Lower lobe of right lung (tissue), 2 donors: Measurements from ENCODE around the gene CSF2. TPM values are rescaled to one million over a fixed set of nuclear protein-coding genes. Genes with fewer than 3 reads are reported as not detected.

ENCODE experiments used
- ATAC-seq, 2 donors: fragments of 200-7000 bp; cut with Tn5 transposase; one replicate each; pipeline ENCODE4 v1.9.1; 2020 to 2022; ENCODE audit warnings: mild to moderate bottlenecking in 2 of 2, moderate library complexity in 2 of 2
- DNase-seq: peaks from one replicate; pipeline ENCODE4 v3.0.0-alpha.2; 2020
- H3K27ac ChIP-seq: fragments of 200-600 bp; one replicate; pipeline ENCODE4 v1.8.0; 2022
- H3K27me3 ChIP-seq: fragments of 200-600 bp; one replicate; pipeline ENCODE4 v1.8.0; 2022; ENCODE audit warnings: low read depth
- H3K36me3 ChIP-seq: fragments of 200-600 bp; one replicate; pipeline ENCODE4 v1.8.0; 2022; ENCODE audit warnings: mild to moderate bottlenecking
- H3K4me1 ChIP-seq: fragments of 200-600 bp; one replicate; pipeline ENCODE4 v1.8.0; 2022
- H3K4me3 ChIP-seq: fragments of 200-600 bp; one replicate; pipeline ENCODE4 v1.8.0; 2022; ENCODE audit warnings: mild to moderate bottlenecking
- H3K9me3 ChIP-seq: fragments of 200-600 bp; one replicate; pipeline ENCODE4 v1.8.0; 2022
- CTCF ChIP-seq: fragments of 200-600 bp; IDR thresholded peaks from one replicate; pipeline ENCODE4 v1.8.0; 2022; ENCODE audit warnings: antibody characterized with exemption, mild to moderate bottlenecking
- intact Hi-C: fragments of 100-400 bp; cut with DNase I; formaldehyde crosslinking; loops from one replicate; pipeline ENCODE4 v1.11.0; 2022
- total RNA-seq: library from RNA; stranded (reverse); fragmentation: NEBNext Ultra II Directional; extraction: Animal tissue kit (Norgen Biotek cat#: 25700); gene quantifications from one replicate; pipeline ENCODE4 v1.2.1, GENCODE V29; 2021
- donor health status: DM: no; HTN: yes; CAD: no; lungs with severe emphysema.

Gene CSF2
- total RNA-seq, 1 donor from 2014 or later, result 3.9 TPM

GRCh38 chr5:132094393-132095076, 20.9 kb downstream of the CSF2 start:
- TF ChIP-seq CTCF, result no peak
- Histone ChIP-seq H3K27ac (no peak overlapping the region), H3K36me3 (no peaks in the 10 kb centered on the region), H3K27me3 (no peaks in the 10 kb centered on the region), H3K4me3 (no peak overlapping the region), H3K4me1 (peaks cover 14% of the 10 kb centered on the region), H3K9me3 (no peaks in the 10 kb centered on the region)
- DNase-seq, result peak; percentile 26
- intact Hi-C loops, result no loop called here
- ATAC-seq, result peak in 1 of 2 donors; percentile 28

- TF ChIP-seq CTCF, result no peak
- DNase-seq (peak; percentile 17), ATAC-seq (no peak)
- intact Hi-C loops, result no loop called here
- H3K9me3 ChIP-seq, result no peaks in the 10 kb centered on the region
- no peaks in the 10 kb centered on the region for H3K27me3 ChIP-seq
- H3K36me3 ChIP-seq, result no peaks in the 10 kb centered on the region
- no peak overlapping the region for H3K27ac ChIP-seq
- H3K4me1 ChIP-seq, result peaks cover 14% of the 10 kb centered on the region
- no peak overlapping the region for H3K4me3 ChIP-seq
These were observed 21.5 kb downstream of the CSF2 start for GRCh38 chr5:132095077-132095410.

GRCh38 chr5:132095424-132095972, 21.9 kb downstream of the CSF2 start:
- no peak overlapping the region for H3K27ac ChIP-seq
- peak; percentile 41 for DNase-seq
- peak; percentile 28 to 46 for ATAC-seq
- no peak for TF ChIP-seq CTCF
- intact Hi-C loops, result no loop called here
- peaks cover 16% of the 10 kb centered on the region for H3K4me1 ChIP-seq
- H3K36me3 ChIP-seq, result no peaks in the 10 kb centered on the region
- H3K9me3 ChIP-seq, result no peaks in the 10 kb centered on the region
- no peak overlapping the region for H3K4me3 ChIP-seq
- H3K27me3 ChIP-seq, result no peaks in the 10 kb centered on the region

- no peaks in the 10 kb centered on the region for H3K9me3 ChIP-seq
- peaks cover 17% of the 10 kb centered on the region for H3K4me1 ChIP-seq
- H3K36me3 ChIP-seq, result no peaks in the 10 kb centered on the region
- no peak overlapping the region for H3K27ac ChIP-seq
- DNase-seq, result no peak
- intact Hi-C loops, result no loop called here
- ATAC-seq, result no peak
- no peak overlapping the region for H3K4me3 ChIP-seq
- H3K27me3 ChIP-seq, result no peaks in the 10 kb centered on the region
- no peak for TF ChIP-seq CTCF
These were observed 23.3 kb downstream of the CSF2 start for GRCh38 chr5:132096904-132097303.

GRCh38 chr5:132098151-132098594, 24.6 kb downstream of the CSF2 start:
- Histone ChIP-seq H3K4me1 (peaks cover 23% of the 10 kb centered on the region), H3K27ac (no peak overlapping the region), H3K27me3 (no peaks in the 10 kb centered on the region), H3K9me3 (no peaks in the 10 kb centered on the region), H3K36me3 (no peaks in the 10 kb centered on the region), H3K4me3 (no peak overlapping the region)
- DNase-seq (no peak), ATAC-seq (no peak)
- intact Hi-C loops, result no loop called here
- TF ChIP-seq CTCF, result no peak
